ENCODE results near the gene NFIA.

NFIA gene

GRCh38 chr1:61182480-61182879 lies 100.1 kb downstream of the NFIA start:
- no peak for TF ChIP-seq SPI1 (IDR thresholded peaks at IDR 0.05; ENCODE audit: low read depth, low read length)
- TF ChIP-seq POLR2AphosphoS5 (IDR thresholded peaks at IDR 0.05; ENCODE audit: low read depth, low read length), result no peak
- TF ChIP-seq PAX5 (IDR thresholded peaks at IDR 0.05; ENCODE audit: insufficient read depth, low read length, severe bottlenecking), result no peak
- DNase-seq (ENCODE audit: insufficient read length, low spot score) (no peak), FAIRE-seq (no peak)

DNA sequence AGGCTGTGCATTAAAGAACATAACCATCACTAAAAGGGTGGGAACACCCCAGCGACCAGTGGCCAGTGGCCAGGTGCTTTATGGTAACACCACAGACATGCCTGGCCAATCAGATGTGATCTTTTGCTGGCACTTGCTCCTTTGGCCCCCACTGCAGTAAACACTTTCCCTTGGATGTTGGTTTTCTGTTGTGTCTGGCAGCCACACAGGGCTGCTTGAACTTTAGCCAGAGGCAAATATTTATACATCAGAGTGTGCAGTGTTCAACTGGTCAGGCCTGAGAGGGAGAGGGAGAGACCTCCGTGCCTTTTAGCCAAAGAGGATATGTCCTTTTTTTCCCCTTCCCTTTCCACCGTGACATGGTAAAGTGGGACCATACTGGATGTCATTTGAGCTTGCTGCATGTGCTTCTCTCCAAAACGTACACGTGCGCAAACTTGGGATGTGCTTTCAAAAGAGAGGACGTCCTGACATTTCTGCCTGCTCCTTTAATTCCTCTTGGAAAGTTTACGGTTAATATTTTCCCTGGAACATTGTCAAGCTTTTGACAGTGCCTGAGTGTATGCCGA lies 101.2 kb downstream of the NFIA start:
- TF ChIP-seq TAF1 (IDR thresholded peaks at IDR 0.05; ENCODE audit: low read depth, low read length) (no peak), SPI1 (IDR thresholded peaks at IDR 0.05; ENCODE audit: low read depth, low read length) (no peak), POLR2A (IDR thresholded peaks at IDR 0.05; ENCODE audit: low read depth, low read length) (no peak), POU2F2 (IDR thresholded peaks at IDR 0.05; ENCODE audit: low read depth, low read length) (no peak), PAX5 (IDR thresholded peaks at IDR 0.05; ENCODE audit: insufficient read depth, low read length, severe bottlenecking) (no peak), POLR2AphosphoS5 (IDR thresholded peaks at IDR 0.05; ENCODE audit: low read depth, low read length) (no peak)
- FAIRE-seq (no peak), DNase-seq (ENCODE audit: insufficient read length, low spot score) (no peak)

DNA sequence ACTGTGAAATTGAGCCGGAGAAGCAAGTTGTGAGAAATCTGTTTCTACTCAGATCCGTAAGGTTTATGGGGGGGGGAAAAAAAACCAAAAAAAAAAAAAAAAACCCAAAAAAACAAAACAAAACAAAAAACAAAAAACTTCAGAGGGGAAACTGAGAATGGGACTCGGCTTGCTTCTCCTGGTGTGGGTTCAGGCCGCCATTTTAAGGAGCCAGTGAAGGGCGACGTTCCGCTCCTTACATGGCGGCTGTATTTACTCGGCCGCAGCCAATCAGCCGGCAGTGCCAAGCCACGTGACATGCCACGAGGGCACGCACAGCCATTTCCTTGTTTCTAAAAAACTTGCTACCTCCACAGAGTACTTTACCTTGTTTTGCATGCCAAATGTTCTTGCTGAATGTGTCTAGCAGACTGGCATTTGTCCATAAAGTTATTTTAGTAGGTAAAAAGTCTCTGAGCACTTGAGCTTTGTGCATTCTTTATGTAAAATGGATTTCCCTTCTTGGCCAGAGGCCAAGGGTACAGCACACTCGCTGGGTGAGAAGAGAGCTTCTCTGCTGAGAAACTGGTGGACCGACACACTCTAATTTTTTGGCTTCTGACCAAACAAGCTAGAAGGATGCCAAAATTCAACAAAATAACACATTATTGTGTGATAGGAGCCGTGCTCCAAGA lies 101.8 kb downstream of the NFIA start:
- DNase-seq (ENCODE audit: insufficient read length, low spot score) (no peak), FAIRE-seq (no peak)
- no peak for TF ChIP-seq PAX5 (IDR thresholded peaks at IDR 0.05; ENCODE audit: insufficient read depth, low read length, severe bottlenecking)

DNA sequence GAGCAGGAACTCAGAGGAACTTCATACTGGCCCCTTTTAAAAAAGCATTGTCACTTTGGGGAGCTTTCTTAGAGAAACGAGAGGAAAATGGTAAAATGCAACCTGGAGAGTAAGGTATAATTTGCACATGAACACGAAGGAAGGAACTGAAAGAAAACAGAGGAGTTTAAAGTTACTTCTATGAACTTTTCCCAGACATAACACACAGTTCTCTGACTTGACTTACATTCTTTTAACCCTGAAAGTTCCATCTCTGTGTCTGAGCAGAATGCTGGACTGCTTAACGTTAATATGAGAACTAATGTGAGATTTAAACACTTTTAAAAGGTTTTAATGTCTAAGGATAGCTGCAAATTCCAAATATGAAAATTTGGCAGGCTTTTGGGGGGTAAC lies 102.3 kb downstream of the NFIA start:
- DNase-seq (ENCODE audit: insufficient read length, low spot score) (no peak), FAIRE-seq (no peak)
- TF ChIP-seq TAF1 (IDR thresholded peaks at IDR 0.05; ENCODE audit: low read depth, low read length) (no peak), POLR2AphosphoS5 (IDR thresholded peaks at IDR 0.05; ENCODE audit: low read depth, low read length) (no peak), POLR2A (IDR thresholded peaks at IDR 0.05; ENCODE audit: low read depth, low read length) (no peak), POU2F2 (IDR thresholded peaks at IDR 0.05; ENCODE audit: low read depth, low read length) (no peak), PAX5 (IDR thresholded peaks at IDR 0.05; ENCODE audit: insufficient read depth, low read length, severe bottlenecking) (no peak), SPI1 (IDR thresholded peaks at IDR 0.05; ENCODE audit: low read depth, low read length) (no peak)

DNA sequence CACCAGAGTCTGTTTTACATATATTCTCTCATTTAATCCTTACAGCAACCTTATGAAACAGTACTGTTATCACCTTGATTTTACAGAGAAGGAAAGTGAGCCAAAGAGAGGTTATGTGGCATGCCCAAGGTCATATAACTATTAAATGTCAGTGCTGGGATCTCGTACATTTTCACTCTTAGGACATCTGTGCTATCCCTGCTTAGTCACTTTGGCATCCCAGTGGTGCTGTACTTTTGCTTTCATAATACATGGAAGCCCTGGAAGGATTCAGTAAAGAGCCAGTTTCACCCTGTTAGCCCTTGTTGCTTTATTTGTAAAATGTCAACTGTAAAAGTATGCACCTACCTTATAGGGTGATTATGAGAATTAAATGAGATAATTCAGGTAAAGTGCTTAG lies 104.4 kb downstream of the NFIA start:
- FAIRE-seq, result no peak
- no peak for TF ChIP-seq POLR2AphosphoS5 (IDR thresholded peaks at IDR 0.05; ENCODE audit: low read depth, low read length)
- no peak for TF ChIP-seq PAX5 (IDR thresholded peaks at IDR 0.05; ENCODE audit: insufficient read depth, low read length, severe bottlenecking)
- TF ChIP-seq POU2F2 (IDR thresholded peaks at IDR 0.05; ENCODE audit: low read depth, low read length), result no peak
- no peak for TF ChIP-seq POLR2A (IDR thresholded peaks at IDR 0.05; ENCODE audit: low read depth, low read length)
- TF ChIP-seq TAF1 (IDR thresholded peaks at IDR 0.05; ENCODE audit: low read depth, low read length), result no peak
- no peak for TF ChIP-seq SPI1 (IDR thresholded peaks at IDR 0.05; ENCODE audit: low read depth, low read length)
- no peak for DNase-seq (ENCODE audit: insufficient read length, low spot score)

DNA sequence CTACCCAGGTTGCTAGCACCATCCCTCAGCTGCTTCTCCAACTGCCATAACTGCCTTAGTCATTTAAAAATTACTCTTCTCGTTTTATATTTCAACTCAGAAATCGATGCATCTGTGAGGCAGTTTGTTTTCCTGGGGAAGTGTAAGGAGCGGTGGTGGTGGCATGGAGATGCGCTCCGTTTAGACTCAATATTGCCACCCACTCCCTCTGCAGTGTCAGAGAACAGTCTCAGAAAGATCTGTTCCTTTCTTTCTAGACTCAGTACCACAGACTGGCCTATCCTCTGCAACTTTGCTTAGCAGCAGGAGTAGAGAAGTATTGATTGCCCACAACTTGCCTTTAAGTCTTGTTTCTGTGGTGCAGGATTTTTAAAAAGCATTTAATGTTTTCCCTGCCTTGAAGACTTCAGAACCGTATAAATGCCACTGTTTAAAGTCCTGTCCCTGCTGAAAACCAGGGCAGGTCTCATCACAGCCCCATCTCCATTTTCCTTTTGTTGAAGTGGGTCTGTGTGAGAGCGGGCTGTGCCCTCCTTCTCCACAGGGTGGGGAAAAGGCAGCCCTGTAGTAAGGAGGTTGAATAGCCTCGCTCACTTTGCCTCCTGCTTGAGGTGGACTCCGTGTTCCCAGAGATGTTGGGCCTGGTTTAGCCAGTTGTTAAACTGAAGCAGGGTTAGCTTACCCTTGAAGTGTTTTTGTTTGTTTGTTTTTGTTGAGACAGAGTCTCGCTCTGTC lies 105.2 kb downstream of the NFIA start:
- DNase-seq (ENCODE audit: insufficient read length, low spot score), result no peak
- FAIRE-seq, result no peak
- TF ChIP-seq TAF1 (IDR thresholded peaks at IDR 0.05; ENCODE audit: low read depth, low read length) (no peak), SPI1 (IDR thresholded peaks at IDR 0.05; ENCODE audit: low read depth, low read length) (no peak), POU2F2 (IDR thresholded peaks at IDR 0.05; ENCODE audit: low read depth, low read length) (no peak), POLR2A (IDR thresholded peaks at IDR 0.05; ENCODE audit: low read depth, low read length) (no peak), PAX5 (IDR thresholded peaks at IDR 0.05; ENCODE audit: insufficient read depth, low read length, severe bottlenecking) (no peak)

DNA sequence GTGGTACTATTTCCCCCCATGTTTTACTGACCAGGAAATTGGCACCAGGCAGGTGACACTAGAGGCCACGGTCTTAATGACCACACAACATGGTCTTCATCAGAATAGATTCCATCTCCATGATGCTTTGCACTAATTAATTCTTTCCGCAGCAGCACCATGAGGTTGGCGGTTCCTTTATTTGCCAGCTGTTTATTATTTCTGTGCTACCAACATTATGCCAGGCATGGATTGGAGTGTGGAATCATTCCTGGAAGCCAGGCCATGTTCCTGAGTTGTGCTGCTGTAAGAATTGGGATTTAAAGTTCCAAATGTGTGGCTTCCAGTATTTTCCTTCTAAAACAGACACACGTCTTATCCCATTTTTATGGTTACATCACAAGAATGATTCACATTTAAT lies 107.8 kb downstream of the NFIA start:
- FAIRE-seq (no peak), DNase-seq (ENCODE audit: insufficient read length, low spot score) (no peak)
- TF ChIP-seq POLR2A (IDR thresholded peaks at IDR 0.05; ENCODE audit: low read depth, low read length) (no peak), POU2F2 (IDR thresholded peaks at IDR 0.05; ENCODE audit: low read depth, low read length) (no peak), SPI1 (IDR thresholded peaks at IDR 0.05; ENCODE audit: low read depth, low read length) (no peak), POLR2AphosphoS5 (IDR thresholded peaks at IDR 0.05; ENCODE audit: low read depth, low read length) (no peak), PAX5 (IDR thresholded peaks at IDR 0.05; ENCODE audit: insufficient read depth, low read length, severe bottlenecking) (no peak), TAF1 (IDR thresholded peaks at IDR 0.05; ENCODE audit: low read depth, low read length) (no peak)

DNA sequence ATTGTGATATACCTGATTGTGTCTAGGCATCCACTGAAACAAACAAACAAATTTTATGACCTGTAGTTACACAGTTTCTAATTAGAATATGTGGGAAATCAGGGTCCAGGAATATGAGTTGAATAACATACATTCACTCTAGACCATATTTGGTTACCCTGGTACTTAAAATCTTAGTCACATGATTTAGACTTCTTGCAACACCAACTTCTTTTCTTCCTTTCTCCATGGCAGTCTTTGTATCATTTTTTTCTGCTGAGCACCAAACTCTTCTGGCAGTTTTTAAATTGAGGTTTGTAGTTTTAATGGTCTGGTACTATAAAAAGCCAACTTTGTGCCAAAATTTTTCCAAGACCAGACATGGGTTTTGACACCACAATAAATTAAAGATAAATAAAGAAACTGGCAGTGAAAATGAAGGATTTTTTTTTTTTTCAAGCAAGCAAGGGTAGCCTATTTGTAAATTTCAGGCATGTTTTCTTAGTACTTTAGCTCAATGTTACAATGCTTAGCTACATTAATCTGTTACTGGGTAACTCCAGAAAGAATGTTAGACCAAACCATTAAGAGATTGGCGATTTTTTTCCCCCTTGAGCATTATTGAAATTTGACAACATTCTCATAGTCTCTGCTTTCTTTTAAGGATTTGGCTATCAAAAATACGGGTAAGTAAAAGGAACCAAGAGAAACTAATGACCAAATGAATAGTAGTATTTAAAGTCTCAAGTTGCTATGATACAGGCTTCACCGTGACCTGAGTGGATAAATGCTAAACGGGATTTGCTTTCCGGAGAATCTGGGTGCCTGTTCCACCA lies 108.5 kb downstream of the NFIA start:
- FAIRE-seq, result no peak
- no peak for TF ChIP-seq POLR2A (IDR thresholded peaks at IDR 0.05; ENCODE audit: low read depth, low read length)
- TF ChIP-seq TAF1 (IDR thresholded peaks at IDR 0.05; ENCODE audit: low read depth, low read length), result no peak
- no peak for TF ChIP-seq POLR2AphosphoS5 (IDR thresholded peaks at IDR 0.05; ENCODE audit: low read depth, low read length)

DNA sequence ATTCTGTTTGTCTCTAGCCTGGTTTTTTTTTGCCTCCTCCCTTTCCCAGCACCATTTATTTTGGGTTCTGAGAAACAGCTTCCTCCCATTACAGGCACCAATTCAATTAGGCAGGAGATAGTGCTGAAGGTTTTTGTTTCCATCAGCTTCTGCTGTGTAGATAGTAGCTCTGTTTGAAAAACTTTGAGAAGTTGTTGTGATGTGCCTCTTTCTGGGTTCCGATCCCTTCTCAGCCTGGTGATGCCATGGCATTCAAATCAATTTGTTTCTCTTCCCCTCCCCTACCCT lies 109.0 kb downstream of the NFIA start:
- no peak for DNase-seq (ENCODE audit: insufficient read length, low spot score)
- TF ChIP-seq POLR2A (IDR thresholded peaks at IDR 0.05; ENCODE audit: low read depth, low read length) (no peak), POLR2AphosphoS5 (IDR thresholded peaks at IDR 0.05; ENCODE audit: low read depth, low read length) (no peak), TAF1 (IDR thresholded peaks at IDR 0.05; ENCODE audit: low read depth, low read length) (no peak), SPI1 (IDR thresholded peaks at IDR 0.05; ENCODE audit: low read depth, low read length) (no peak), PAX5 (IDR thresholded peaks at IDR 0.05; ENCODE audit: insufficient read depth, low read length, severe bottlenecking) (no peak), POU2F2 (IDR thresholded peaks at IDR 0.05; ENCODE audit: low read depth, low read length) (no peak)
- no peak for FAIRE-seq

More for the DNA sequence above, 108.5 kb downstream of the NFIA start:
- DNase-seq (ENCODE audit: insufficient read length, low spot score), result no peak

Data from GM12891 (cell line).